HCT116 (cell line): ENCODE data around the gene SLC30A7. TPM values are rescaled to one million over a fixed set of nuclear protein-coding genes. Genes with fewer than 3 reads are reported as not detected.

Experiments used
- ATAC-seq: fragments of 200-7000 bp; cut with Tn5 transposase; 2 replicates; pipeline ENCODE4 v1.9.1; 2020; ENCODE audit warnings: mild to moderate bottlenecking, moderate library complexity
- BruUV-seq: library from RNA; stranded (reverse); fragments of 400-500 nt; replicated peaks from 2 replicates; lab custom pipeline; 2021; lab: Mats Ljungman, UMichigan
- CTCF ChIA-PET: fragments of 300-600 bp; sonication (Branson Sonifier 250); formaldehyde crosslinking; loops from one replicate; lab custom pipeline; 2021; ENCODE audit warnings: antibody characterized with exemption; lab: Charles Lee
- POLR2A ChIA-PET: fragments of 300-600, 350-600 bp; sonication (Branson Sonifier 250); formaldehyde crosslinking; loops from one replicate; lab custom pipeline; 2021; ENCODE audit warnings: antibody characterized with exemption; lab: Charles Lee
- RAD21 ChIA-PET, 2 experiments: fragments of 300-600 bp; sonication (Branson Sonifier 250); formaldehyde crosslinking; loops; one replicate each; lab custom pipeline; 2023; ENCODE audit warnings: low total read pairs in 2 of 2; ENCODE audit not compliant: uncharacterized antibody in 2 of 2, unreplicated experiment in 2 of 2, low non-redundant PET in 1 of 2; lab: Charles Lee
- DNase-seq: peaks from one replicate; pipeline ENCODE4 v3.0.0-alpha.2; 2010; ENCODE audit warnings: low read depth, low spot score
- H2AFZ ChIP-seq: fragments of 200-600 bp; shearing (Covaris generic), sonication (generic); 2 replicates; pipeline ENCODE4 v1.6.1; 2017; ENCODE audit warnings: low read depth, mixed run types, mixed read lengths, antibody characterized with exemption, low read length; ENCODE audit not compliant: poor library complexity, severe bottlenecking
- H3K27ac ChIP-seq: 2 replicates; pipeline ENCODE4 v1.5.1; 2012; ENCODE audit warnings: low read depth, low read length
- H3K27me3 ChIP-seq: fragments of 200-600 bp; sonication (generic); 2 replicates; pipeline ENCODE4 v1.6.1; 2016; ENCODE audit warnings: mixed run types, low read length, mixed read lengths; ENCODE audit not compliant: insufficient read depth
- H3K36me3 ChIP-seq, 2 experiments: fragments of 200-500 bp in 1 of 2; fragments of 200-600 bp in 1 of 2; sonication (Bioruptor generic) in 1 of 2; sonication (generic) in 1 of 2; 2 replicates each; pipeline versions ENCODE4 v1.5.1 to v1.6.1; 2014 to 2016; ENCODE audit warnings: low read length in 2 of 2, inconsistent platforms in 1 of 2, mixed read lengths in 1 of 2, mixed run types in 1 of 2; ENCODE audit not compliant: insufficient read depth in 2 of 2, control insufficient read depth in 1 of 2
- H3K4me1 ChIP-seq, 2 experiments: fragments of 200-600 bp in 1 of 2; sonication (generic) in 1 of 2; 2 replicates each; pipeline versions ENCODE4 v1.5.1 to v1.6.1; 2012 to 2017; ENCODE audit warnings: low read length in 2 of 2, inconsistent platforms in 1 of 2, mild to moderate bottlenecking in 1 of 2, mixed read lengths in 1 of 2, mixed run types in 1 of 2, moderate library complexity in 1 of 2; ENCODE audit not compliant: insufficient read depth in 2 of 2, control insufficient read depth in 1 of 2
- H3K4me2 ChIP-seq: fragments of 200-600 bp; sonication (generic); 2 replicates; pipeline ENCODE4 v1.6.1; 2017; ENCODE audit warnings: mixed run types, low read length, mixed read lengths
- H3K4me3 ChIP-seq, 2 experiments: fragments of 200-600 bp in 1 of 2; sonication (generic) in 1 of 2; replicated peaks in 1 of 2; 2 replicates each; pipeline ENCODE4 v1.5.1; 2011 to 2016; ENCODE audit warnings: low read length in 2 of 2, control low read depth in 1 of 2, low read depth in 1 of 2, mild to moderate bottlenecking in 1 of 2, mixed read lengths in 1 of 2, mixed run types in 1 of 2
- H3K79me2 ChIP-seq: fragments of 200-600 bp; sonication (generic); 2 replicates; pipeline ENCODE4 v1.6.1; 2017; ENCODE audit warnings: mild to moderate bottlenecking, mixed run types, low read length, moderate library complexity, mixed read lengths; ENCODE audit not compliant: insufficient read depth
- H3K9ac ChIP-seq: fragments of 200-600 bp; sonication (generic); 2 replicates; pipeline ENCODE4 v1.6.1; 2016; ENCODE audit warnings: low read length, mixed read lengths
- H3K9me2 ChIP-seq: fragments of 200-600 bp; sonication (generic), shearing (Covaris generic); 2 replicates; pipeline ENCODE4 v1.6.1; 2017; ENCODE audit warnings: mixed run types, mild to moderate bottlenecking, moderate library complexity; ENCODE audit not compliant: insufficient read depth
- H3K9me3 ChIP-seq, 2 experiments: fragments of 200-500 bp in 1 of 2; fragments of 200-600 bp in 1 of 2; sonication (Bioruptor generic) in 1 of 2; sonication (generic) in 1 of 2; 2 replicates each; pipeline ENCODE4 v1.6.1; 2014 to 2017; ENCODE audit warnings: low read length in 2 of 2, mixed read lengths in 2 of 2, inconsistent platforms in 1 of 2, low read depth in 1 of 2, mild to moderate bottlenecking in 1 of 2, mixed run types in 1 of 2, moderate library complexity in 1 of 2; ENCODE audit not compliant: control insufficient read depth in 1 of 2, insufficient read depth in 1 of 2
- H4K20me1 ChIP-seq: fragments of 200-600 bp; sonication (generic), shearing (Covaris generic); 2 replicates; pipeline ENCODE4 v1.6.1; 2017; ENCODE audit warnings: mixed run types, mild to moderate bottlenecking, moderate library complexity; ENCODE audit not compliant: insufficient read depth
- CEBPB ChIP-seq: IDR thresholded peaks from 2 replicates; pipeline ENCODE4 v1.6.1; 2012; ENCODE audit warnings: low read depth
- CTCF ChIP-seq, 3 experiments: fragments of 200-600 bp in 1 of 3; sonication (generic) in 1 of 3; IDR thresholded peaks in 2 of 3; conservative IDR thresholded peaks in 1 of 3; 2 replicates each; pipeline ENCODE4 v1.5.1; 2012 to 2017; ENCODE audit warnings: low read depth in 2 of 3, low read length in 2 of 3, antibody characterized with exemption in 1 of 3, borderline replicate concordance in 1 of 3, control low read depth in 1 of 3, mild to moderate bottlenecking in 1 of 3, mixed read lengths in 1 of 3, mixed run types in 1 of 3, moderate library complexity in 1 of 3; ENCODE audit not compliant: insufficient read depth in 1 of 3
- EGR1 ChIP-seq: IDR thresholded peaks from 2 replicates; pipeline ENCODE4 v1.6.1; 2012; ENCODE audit warnings: low read depth
- EZH2phosphoT487 ChIP-seq: fragments of 200-600 bp; IDR thresholded peaks from 2 replicates; pipeline ENCODE4 v1.6.1; 2018; ENCODE audit warnings: antibody characterized with exemption, borderline replicate concordance
- POLR2A ChIP-seq: IDR thresholded peaks from 2 replicates; pipeline ENCODE4 v1.7.0; 2011; ENCODE audit warnings: borderline replicate concordance; ENCODE audit not compliant: insufficient read depth, insufficient read length; ENCODE audit errors: extremely low read depth
- POLR2AphosphoS5 ChIP-seq: IDR thresholded peaks from 2 replicates; pipeline ENCODE4 v1.6.1; 2011; ENCODE audit warnings: mild to moderate bottlenecking, low read depth, low read length, moderate library complexity
- RAD21 ChIP-seq: IDR thresholded peaks from 2 replicates; pipeline ENCODE4 v1.6.1; 2012; ENCODE audit warnings: low read depth, mild to moderate bottlenecking
- REST ChIP-seq: IDR thresholded peaks from 2 replicates; pipeline ENCODE4 v1.6.1; 2012; ENCODE audit warnings: low read depth
- SIN3A ChIP-seq: IDR thresholded peaks from 2 replicates; pipeline ENCODE4 v1.6.1; 2012; ENCODE audit warnings: low read depth
- ZNF274 ChIP-seq: fragments of 200-500 bp; sonication (Bioruptor generic); IDR thresholded peaks from 2 replicates; pipeline ENCODE4 v1.6.1; 2014; ENCODE audit warnings: mild to moderate bottlenecking, low read depth, low read length, inconsistent platforms
- intact Hi-C: fragments of 100-400 bp; cut with micrococcal nuclease; formaldehyde crosslinking; loops from 2 replicates; pipeline ENCODE4 v1.10.0; 2022
- total RNA-seq: library from RNA; stranded (reverse); gene quantifications from one replicate; pipeline ENCODE4 v1.2.1, GENCODE V29; 2021; ENCODE audit not compliant: unreplicated experiment
- TF ChIP-seq, protein P1 (sequence below): IDR thresholded peaks from 2 replicates; pipeline ENCODE4 v1.6.1; 2012

SLC30A7 gene
- total RNA-seq, 1 experiment from 2014 or later: 23.3 TPM

GRCh38 chr1:100959502-100960060, 63.7 kb downstream of the SLC30A7 start:
- H3K27me3 ChIP-seq: no peaks in the 10 kb centered on the region
- peaks cover 0 to 6% of the 10 kb centered on the region in 2 experiments; a peak in 2 of 4 replicates for H3K4me1 ChIP-seq
- ATAC-seq (no peak), DNase-seq (no peak)
- no TSS peak for BruUV-seq
- RAD21 ChIA-PET: no interaction called here
- CTCF ChIA-PET: no interaction called here
- intact Hi-C loops: no loop called here
- no peak for TF ChIP-seq SIN3A
- no peak for TF ChIP-seq RAD21
- TF ChIP-seq REST: no peak
- no peak for TF ChIP-seq POLR2AphosphoS5
- no peak for TF ChIP-seq CTCF (IDR thresholded peaks at IDR 0.05 in 2 of 3, conservative IDR thresholded peaks at IDR 0.05 in 1 of 3; ENCODE audit: borderline replicate concordance in 1 of 3, insufficient read depth in 1 of 3, low read depth in 2 of 3, low read length in 2 of 3)
- no peak for TF ChIP-seq POLR2A
- no peak for TF ChIP-seq CEBPB
- no peak for TF ChIP-seq EGR1
- TF ChIP-seq, protein P1, sequence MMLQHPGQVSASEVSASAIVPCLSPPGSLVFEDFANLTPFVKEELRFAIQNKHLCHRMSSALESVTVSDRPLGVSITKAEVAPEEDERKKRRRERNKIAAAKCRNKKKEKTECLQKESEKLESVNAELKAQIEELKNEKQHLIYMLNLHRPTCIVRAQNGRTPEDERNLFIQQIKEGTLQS: no peak
- TF ChIP-seq ZNF274: no peak
- TF ChIP-seq EZH2phosphoT487: no peak
- no peaks in the 10 kb centered on the region for H3K36me3 ChIP-seq
- H3K27ac ChIP-seq: no peak overlapping the region
- H3K9me2 ChIP-seq: no peaks in the 10 kb centered on the region
- H2AFZ ChIP-seq: no peak overlapping the region
- no peaks in the 10 kb centered on the region for H3K79me2 ChIP-seq
- H3K4me2 ChIP-seq: no peak overlapping the region
- no peaks in the 10 kb centered on the region for H3K9me3 ChIP-seq
- no peak overlapping the region for H3K9ac ChIP-seq
- H4K20me1 ChIP-seq: no peaks in the 10 kb centered on the region
- POLR2A ChIA-PET: no interaction called here
- no peak overlapping the region for H3K4me3 ChIP-seq
